NCI-H748 (cell line): ENCODE data around the gene CREB3L2.
"Not testable (repeated sequence)": the region's sequence is repeated elsewhere in the genome, so short reads cannot be mapped to it uniquely, and the experiment has no call there.

Experiments used
- DNase-seq: peaks from one replicate; lab custom pipeline; 2025; ENCODE audit not compliant: unreplicated experiment; lab: John Stamatoyannopoulos, UW

The CREB3L2 gene

GRCh38 chr7:137908106-137908505 is 93.8 kb downstream of the CREB3L2 start:
- DNase-seq: no peak

GRCh38 chr7:137906636-137907035 is 95.2 kb downstream of the CREB3L2 start:
- DNase-seq: not testable (repeated sequence)

- DNase-seq: no peak
Measured at GRCh38 chr7:137904833-137905232, 97.1 kb downstream of the CREB3L2 start.

GRCh38 chr7:137903382-137904169 is 98.3 kb downstream of the CREB3L2 start:
- peak; percentile 76 for DNase-seq

- DNase-seq: no peak
Measured at GRCh38 chr7:137900137-137900536, 101.7 kb downstream of the CREB3L2 start.

- DNase-seq: peak; percentile 80
Measured at GRCh38 chr7:137898839-137899721, 102.8 kb downstream of the CREB3L2 start.

- no peak for DNase-seq
Measured at GRCh38 chr7:137895301-137896221, 106.3 kb downstream of the CREB3L2 start.

GRCh38 chr7:137893143-137893742 is 108.6 kb downstream of the CREB3L2 start:
- peak; percentile 72 for DNase-seq

GRCh38 chr7:137891016-137891655 is 110.8 kb downstream of the CREB3L2 start:
- no peak for DNase-seq

GRCh38 chr7:137890449-137890921 is 111.4 kb downstream of the CREB3L2 start:
- no peak for DNase-seq

GRCh38 chr7:137888241-137888640 is 113.6 kb downstream of the CREB3L2 start:
- DNase-seq: no peak

GRCh38 chr7:137886746-137887145 is 115.1 kb downstream of the CREB3L2 start:
- no peak for DNase-seq

GRCh38 chr7:137886281-137886680 is 115.6 kb downstream of the CREB3L2 start:
- DNase-seq: no peak

GRCh38 chr7:137885678-137886077 is 116.2 kb downstream of the CREB3L2 start:
- DNase-seq: no peak

GRCh38 chr7:137882806-137883205 is 119.1 kb downstream of the CREB3L2 start:
- DNase-seq: peak; percentile 32

GRCh38 chr7:137882261-137882668 is 119.6 kb downstream of the CREB3L2 start:
- DNase-seq: no peak

GRCh38 chr7:137881607-137882260 is 120.2 kb downstream of the CREB3L2 start:
- no peak for DNase-seq

GRCh38 chr7:137880432-137880831 is 121.5 kb downstream of the CREB3L2 start:
- no peak for DNase-seq
